Measurements from ENCODE around the gene GNB4.

- TF ChIP-seq CBX2 (IDR thresholded peaks at IDR 0.05; ENCODE audit: insufficient read depth, low read length, poor library complexity, severe bottlenecking) (no peak), ZNF75A (CRISPR knock-in tag; IDR thresholded peaks at IDR 0.05) (no peak), ZSCAN29 (IDR thresholded peaks at IDR 0.05) (no peak; the same call in 1 of the 2 replicates), EP300 (IDR thresholded peaks at IDR 0.05; ENCODE audit: low read length) (no peak)
- TF ChIP-seq, protein P1, sequence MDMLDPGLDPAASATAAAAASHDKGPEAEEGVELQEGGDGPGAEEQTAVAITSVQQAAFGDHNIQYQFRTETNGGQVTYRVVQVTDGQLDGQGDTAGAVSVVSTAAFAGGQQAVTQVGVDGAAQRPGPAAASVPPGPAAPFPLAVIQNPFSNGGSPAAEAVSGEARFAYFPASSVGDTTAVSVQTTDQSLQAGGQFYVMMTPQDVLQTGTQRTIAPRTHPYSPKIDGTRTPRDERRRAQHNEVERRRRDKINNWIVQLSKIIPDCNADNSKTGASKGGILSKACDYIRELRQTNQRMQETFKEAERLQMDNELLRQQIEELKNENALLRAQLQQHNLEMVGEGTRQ (CRISPR knock-in tag; IDR thresholded peaks at IDR 0.05): no peak
- TF ChIP-seq, protein P2, sequence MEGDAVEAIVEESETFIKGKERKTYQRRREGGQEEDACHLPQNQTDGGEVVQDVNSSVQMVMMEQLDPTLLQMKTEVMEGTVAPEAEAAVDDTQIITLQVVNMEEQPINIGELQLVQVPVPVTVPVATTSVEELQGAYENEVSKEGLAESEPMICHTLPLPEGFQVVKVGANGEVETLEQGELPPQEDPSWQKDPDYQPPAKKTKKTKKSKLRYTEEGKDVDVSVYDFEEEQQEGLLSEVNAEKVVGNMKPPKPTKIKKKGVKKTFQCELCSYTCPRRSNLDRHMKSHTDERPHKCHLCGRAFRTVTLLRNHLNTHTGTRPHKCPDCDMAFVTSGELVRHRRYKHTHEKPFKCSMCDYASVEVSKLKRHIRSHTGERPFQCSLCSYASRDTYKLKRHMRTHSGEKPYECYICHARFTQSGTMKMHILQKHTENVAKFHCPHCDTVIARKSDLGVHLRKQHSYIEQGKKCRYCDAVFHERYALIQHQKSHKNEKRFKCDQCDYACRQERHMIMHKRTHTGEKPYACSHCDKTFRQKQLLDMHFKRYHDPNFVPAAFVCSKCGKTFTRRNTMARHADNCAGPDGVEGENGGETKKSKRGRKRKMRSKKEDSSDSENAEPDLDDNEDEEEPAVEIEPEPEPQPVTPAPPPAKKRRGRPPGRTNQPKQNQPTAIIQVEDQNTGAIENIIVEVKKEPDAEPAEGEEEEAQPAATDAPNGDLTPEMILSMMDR (IDR thresholded peaks at IDR 0.05 in 2 of 3, conservative IDR thresholded peaks at IDR 0.05 in 1 of 3; ENCODE audit: insufficient read depth in 2 of 3, low read depth in 1 of 3, low read length in 3 of 3): no peak
These were observed at the start of gene GNB4 for GRCh38 chr3:179451265-179452175.

Data from K562 (cell line).